HG02678 (cell line): Measurements from ENCODE around the gene VPREB1.
A peak's percentile ranks its signal among the peaks of the same experiment; 100 is the strongest.
"Not testable (repeated sequence)": the region's sequence is repeated elsewhere in the genome, so short reads cannot be mapped to it uniquely, and the experiment has no call there.

Experiments used
- ATAC-seq: cut with Tn5 transposase; IDR thresholded peaks from one replicate; pipeline ENCODE4 v1.9.1; 2021; ENCODE audit warnings: mild to moderate bottlenecking, moderate library complexity; ENCODE audit not compliant: unreplicated experiment

VPREB1 gene, protein sequence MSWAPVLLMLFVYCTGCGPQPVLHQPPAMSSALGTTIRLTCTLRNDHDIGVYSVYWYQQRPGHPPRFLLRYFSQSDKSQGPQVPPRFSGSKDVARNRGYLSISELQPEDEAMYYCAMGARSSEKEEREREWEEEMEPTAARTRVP

GRCh38 chr22:22244316-22245250 is at the start of gene VPREB1:
VPREB1 (plus strand) TSS chr22:22244786; CDS start chr22:22244814, 28 bp downstream.
- no peak for ATAC-seq

- no peak for ATAC-seq
These were observed 49.7 kb upstream of the VPREB1 start for GRCh38 chr22:22194931-22195264.

- ATAC-seq, result peak; percentile 75
These were observed 49.1 kb upstream of the VPREB1 start for GRCh38 chr22:22195265-22196017.

DNA sequence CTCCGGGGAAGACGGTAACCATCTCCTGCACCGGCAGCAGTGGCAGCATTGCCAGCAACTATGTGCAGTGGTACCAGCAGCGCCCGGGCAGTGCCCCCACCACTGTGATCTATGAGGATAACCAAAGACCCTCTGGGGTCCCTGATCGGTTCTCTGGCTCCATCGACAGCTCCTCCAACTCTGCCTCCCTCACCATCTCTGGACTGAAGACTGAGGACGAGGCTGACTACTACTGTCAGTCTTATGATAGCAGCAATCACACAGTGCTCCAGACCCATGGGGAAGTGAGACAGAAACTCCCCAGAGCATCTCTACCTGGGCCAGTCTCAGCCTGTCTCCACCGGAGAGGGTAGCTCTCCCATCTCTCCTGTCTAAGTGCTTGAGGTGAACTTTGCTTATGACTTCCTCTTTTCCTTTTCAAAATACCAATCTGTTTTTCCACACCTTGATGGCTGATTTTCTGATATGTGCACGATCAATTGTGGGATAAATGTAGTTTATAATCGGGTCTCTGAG is 48.5 kb upstream of the VPREB1 start:
- peak; percentile 68 for ATAC-seq

- no peak for ATAC-seq
These were observed 47.6 kb upstream of the VPREB1 start for GRCh38 chr22:22196833-22197477.

DNA sequence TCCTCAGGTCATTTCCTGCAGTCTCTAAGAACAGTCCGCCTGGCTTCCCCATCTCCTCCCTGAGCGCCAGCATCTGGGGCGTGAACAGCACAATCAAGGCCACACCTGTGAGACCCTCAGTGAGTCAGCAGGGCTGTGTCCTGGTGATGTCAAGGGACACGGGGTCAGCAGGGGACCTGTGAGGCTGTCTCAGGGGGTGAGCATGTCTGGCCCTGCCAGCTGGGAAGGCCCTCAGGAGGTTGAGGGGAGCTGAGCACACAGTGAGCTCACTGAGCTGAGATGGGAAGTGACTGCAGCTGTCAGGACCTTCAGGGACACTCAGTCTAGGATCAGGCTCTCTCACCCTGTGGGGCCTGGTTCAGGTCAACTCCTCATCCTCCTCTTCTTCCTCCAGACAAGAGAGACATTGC is 46.6 kb upstream of the VPREB1 start:
- no peak for ATAC-seq

DNA sequence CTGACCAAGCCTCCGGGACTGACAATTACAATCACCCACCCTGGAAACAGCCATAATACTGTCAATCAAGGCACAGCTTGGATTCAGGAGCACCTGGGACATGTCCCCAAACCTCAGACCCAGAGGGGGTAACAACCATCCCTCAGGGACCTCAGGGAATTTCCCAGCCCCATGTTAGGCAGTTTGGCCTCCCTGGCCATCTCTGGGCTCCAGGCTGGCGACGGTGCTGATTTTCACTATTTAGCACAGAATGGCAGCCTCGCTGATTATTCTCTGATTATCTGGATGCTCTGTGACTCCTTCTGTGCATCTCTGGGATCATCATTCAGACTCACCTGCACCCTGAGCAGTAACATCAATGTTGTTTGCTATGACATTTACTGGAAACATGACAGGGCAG is 45.8 kb upstream of the VPREB1 start:
- no peak for ATAC-seq

DNA sequence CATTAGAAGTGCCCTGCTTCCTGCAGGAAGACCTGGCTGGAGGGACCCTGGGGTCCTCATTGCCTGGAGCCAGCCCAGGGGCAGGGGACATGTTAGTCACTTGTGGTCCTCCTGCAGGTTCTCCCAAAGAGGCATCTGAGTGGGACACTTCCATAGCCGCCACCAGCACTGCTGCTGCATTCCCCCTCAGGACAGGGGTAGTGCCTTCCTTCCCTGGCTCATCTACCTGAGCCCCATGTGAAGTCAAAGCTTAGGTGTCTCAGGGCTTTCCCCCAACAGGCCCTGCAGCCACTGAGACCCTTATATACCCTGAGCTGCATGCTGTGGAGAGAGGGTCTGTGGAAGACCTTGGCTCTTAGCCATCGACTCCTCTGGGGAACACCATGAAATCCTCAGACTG is 45.0 kb upstream of the VPREB1 start:
- ATAC-seq, result no peak

DNA sequence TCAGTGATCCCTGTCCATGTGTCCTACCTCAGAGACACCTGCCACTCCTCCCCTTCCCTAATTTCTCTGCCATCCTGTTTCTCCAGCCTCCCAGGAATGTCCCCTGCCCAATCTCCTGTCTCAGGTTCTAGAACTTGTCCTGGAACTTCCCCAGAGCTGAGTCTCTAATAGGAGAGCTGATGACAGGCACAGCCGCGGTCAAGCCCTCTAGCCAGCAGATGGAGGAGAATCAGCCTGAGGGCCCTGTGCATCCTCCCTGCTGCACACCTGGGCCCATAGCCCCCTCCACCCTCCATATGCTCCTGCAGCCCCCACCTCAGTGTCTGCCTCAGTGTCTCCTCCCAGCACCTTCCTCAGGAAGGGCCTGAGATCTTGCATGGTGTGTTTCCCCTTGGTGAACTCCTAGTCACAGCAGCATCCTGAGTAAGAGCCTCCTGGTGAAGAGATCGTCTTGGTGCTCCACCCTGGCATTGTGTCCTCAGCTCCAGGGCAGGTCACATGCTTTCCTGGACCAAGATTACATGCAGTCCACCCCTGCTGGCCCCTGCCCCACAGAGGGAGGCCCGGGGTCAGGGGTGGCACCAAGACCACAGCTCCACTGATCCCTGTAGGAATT is 43.9 kb upstream of the VPREB1 start:
- ATAC-seq, result no peak

- peak; percentile 82 for ATAC-seq
These were observed 43.2 kb upstream of the VPREB1 start for GRCh38 chr22:22201185-22201929.

DNA sequence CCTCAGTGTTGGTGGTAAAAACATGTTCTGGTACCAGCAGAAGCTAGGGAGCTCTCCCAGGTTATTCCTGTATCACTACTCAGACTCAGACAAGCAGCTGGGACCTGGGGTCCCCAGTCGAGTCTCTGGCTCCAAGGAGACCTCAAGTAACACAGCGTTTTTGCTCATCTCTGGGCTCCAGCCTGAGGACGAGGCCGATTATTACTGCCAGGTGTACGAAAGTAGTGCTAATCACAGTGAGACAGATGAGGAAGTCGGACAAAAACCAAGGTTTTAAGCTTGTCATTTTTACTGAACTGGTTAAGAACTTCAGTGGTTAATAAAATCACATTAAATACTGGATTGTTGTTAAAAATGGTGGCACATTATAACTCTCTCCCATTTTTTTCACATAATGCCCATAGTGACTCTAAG is 42.6 kb upstream of the VPREB1 start:
- ATAC-seq, result no peak

DNA sequence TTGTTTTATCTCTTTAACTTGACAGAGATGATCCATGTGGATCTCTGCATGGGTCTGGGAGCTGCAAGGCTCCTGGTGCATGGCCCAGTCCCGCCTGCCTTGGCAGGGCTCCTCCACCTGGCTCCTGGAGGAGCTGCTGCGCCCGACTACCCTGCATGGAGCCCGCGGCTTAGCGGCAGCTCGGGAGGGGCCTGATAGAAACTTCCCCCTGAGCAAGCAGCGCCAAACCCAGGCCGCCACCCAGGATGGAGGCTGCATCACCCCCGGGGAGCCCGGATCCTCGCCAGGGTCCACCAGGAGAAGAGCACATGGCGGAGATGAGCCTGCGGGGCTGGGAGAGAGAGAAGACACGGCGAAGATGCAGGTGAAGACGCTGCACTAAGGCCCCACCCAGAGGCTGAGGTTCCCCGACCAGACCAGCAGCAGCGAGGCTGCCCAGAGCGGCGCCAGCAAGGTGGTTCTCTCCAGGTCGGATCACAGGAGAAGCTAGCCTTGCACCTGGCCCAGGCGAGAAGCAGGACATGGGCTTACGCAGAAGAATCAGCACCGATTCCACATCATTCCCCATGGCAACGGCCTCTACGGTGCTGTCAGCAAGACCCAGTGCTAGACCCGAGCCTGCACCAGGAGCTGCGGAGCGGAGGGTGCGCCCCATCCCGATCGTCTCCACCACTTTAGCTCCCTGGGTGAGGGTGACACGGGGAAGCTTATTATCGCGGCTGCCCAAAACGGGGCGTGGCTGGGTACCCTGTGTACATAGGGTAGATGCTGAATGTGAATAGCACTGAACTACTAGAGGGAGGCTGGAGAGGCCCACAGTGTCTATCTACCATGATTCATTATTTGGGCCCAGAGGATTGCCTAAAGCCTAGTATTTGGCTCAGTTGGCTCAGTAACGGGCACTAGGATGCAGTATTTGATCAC is 41.3 kb upstream of the VPREB1 start:
- ATAC-seq, result no peak

DNA sequence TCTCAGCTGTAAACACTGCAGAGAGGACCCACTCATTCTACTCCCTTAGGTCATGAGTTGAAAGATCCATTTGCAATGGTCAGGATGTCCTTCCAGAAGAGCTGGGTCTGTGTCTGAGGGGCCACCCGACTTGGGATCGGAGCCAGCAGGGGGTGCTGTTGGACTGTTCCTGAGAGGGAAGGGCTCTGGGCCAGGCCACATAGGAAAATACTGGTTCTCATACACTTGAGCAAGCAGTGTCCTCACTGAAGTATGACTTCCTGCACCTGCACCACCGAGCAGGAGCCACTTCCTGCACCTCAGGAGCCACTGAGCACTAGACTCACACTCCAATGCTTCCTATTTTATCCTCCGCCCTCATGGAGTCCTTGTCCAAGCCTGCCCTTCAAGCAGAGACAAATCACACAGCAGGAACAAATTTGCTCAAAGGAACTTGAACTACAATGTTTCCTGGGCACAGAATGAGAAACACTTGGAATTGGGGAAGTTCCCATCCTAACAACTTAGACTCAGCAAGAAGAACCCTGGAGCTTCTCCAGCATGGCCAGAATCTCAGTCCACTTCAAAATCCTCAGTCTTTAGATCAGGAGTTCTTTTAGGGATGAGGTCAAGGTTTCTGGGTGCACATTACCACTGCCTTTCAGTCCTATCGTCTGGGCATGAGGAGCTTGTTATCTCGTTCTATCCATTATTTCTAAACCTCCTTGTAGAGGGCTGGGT is 36.6 kb upstream of the VPREB1 start:
- ATAC-seq, result peak; percentile 88

DNA sequence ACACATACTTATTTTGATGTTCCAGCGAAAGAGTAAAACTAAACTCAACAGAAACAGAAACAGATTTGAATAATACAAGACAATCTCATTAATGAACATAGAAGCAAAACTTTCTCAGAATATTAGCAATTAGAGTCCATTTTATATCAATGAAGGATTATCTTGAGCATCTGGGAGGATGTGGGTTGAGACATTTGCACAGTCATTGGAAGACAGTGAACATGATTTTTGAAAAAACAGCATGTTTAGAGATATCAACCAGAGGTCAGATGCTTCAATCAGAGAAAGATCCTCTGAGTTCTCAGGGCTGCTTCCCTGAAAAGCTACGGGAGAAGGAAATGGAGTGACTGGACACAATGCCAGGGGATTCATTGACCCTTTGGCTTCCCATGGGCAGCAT is 35.9 kb upstream of the VPREB1 start:
- no peak for ATAC-seq

DNA sequence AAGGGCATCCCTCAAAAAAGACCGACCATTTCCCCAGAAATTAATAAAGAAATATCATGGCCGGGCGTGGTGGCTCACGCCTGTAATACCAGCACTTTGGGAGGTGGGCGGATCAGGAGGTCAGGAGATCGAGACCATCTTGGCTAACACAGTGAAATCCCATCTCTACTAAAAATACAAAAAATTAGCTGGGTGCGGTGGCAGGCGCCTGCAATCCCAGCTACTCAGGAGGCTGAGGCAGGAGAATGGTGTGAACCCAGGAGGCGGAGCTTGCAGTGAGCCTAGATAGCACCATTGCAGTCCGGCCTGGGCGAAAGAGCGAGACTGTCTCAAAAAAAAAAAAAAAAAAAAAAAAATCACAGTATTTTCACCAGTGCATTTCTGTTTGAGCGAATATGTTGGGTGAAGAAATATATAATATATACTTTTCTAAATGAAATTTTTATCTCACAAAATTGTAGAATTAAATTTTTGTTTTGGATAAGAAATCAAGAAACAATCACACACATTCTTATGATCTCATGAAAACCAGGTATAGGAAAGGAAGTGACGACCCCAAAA is 35.4 kb upstream of the VPREB1 start:
- ATAC-seq, result not testable (repeated sequence)

GRCh38 chr22:22210375-22210774 is 34.2 kb upstream of the VPREB1 start:
- ATAC-seq, result no peak

- no peak for ATAC-seq
These were observed 33.4 kb upstream of the VPREB1 start for GRCh38 chr22:22210889-22211833.
